Fibroblast of lung (primary cell): ENCODE measurements around the gene NOS1AP.

Experiments used
- CTCF ChIP-seq, 2 donors: IDR thresholded peaks in 1 of 2; conservative IDR thresholded peaks in 1 of 2; 1 replicate in 1 of 2; 2 replicates in 1 of 2; pipeline ENCODE4 v1.5.1; 2011 to 2012; ENCODE audit warnings: low read length in 2 of 2, control low read depth in 1 of 2, inconsistent platforms in 1 of 2, low read depth in 1 of 2, mild to moderate bottlenecking in 1 of 2
- EZH2 ChIP-seq: IDR thresholded peaks from 2 replicates; pipeline ENCODE4 v1.5.1; 2012; ENCODE audit warnings: low read length, control low read depth, mild to moderate bottlenecking; ENCODE audit errors: missing control alignments

GRCh38 chr1:162248854-162249535, 179.5 kb downstream of the NOS1AP start:
- TF ChIP-seq CTCF (conservative IDR thresholded peaks at IDR 0.05 in 1 of 2, IDR thresholded peaks at IDR 0.05 in 1 of 2; ENCODE audit: low read depth in 1 of 2, low read length in 2 of 2) (no peak), EZH2 (no peak)
